ENCODE measurements around the gene WDR88.

Gene WDR88

GRCh38 chr19:33203529-33203928, 71.6 kb downstream of the WDR88 start:
- Mint-ChIP-seq H3K9me3 (no peaks in the 10 kb centered on the region), H3K27ac (no peak overlapping the region), H3K4me1 (no peaks in the 10 kb centered on the region), H3K4me3 (no peak overlapping the region), H3K27me3 (ENCODE audit: low read depth) (no peaks in the 10 kb centered on the region), H3K36me3 (ENCODE audit: low read depth) (peaks cover 6% of the 10 kb centered on the region)
- TF ChIP-seq CTCF (IDR thresholded peaks at IDR 0.05; ENCODE audit: unreplicated experiment in 3 of 3): no peak

DNA sequence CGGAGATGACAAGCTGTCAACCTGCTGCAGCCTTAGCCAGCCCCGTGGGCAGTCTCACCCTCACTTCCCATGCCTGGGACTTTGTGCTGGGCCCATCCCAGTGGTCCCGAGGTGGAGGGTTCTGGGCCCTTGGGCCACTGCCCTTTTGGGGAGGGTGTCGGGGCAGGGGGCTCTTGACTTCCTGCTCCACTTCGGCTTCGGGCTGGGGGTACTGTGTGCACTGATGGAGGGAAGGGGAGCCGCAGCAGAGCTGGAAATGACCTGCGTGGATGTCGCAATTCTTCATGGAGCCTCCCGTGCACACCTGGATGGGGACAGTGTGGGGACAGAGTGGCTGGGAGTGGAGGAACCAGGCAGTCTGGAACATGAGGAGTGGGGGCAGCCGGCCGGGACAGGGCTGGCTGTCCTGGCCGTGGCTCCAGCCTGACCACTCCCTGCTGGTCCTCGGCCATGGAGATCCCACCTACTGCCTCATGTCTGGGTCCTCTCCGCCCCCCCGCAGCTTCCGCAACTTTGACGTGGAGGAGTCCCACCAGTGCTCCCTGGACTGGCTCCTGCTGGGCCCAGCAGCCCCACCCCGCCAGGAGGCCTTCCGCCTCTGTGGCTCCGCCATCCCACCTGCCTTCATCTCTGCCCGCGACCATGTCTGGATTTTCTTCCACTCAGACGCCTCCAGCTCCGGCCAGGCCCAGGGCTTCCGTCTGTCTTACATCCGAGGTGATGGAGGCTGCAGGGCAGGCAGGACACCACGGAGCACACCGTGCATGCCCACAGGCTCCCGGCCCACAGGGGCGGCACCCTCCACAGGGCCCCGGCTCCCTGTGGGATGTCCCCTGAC, 72.4 kb downstream of the WDR88 start:
- no peak for TF ChIP-seq CTCF (IDR thresholded peaks at IDR 0.05; ENCODE audit: unreplicated experiment in 3 of 3)
- Mint-ChIP-seq H3K4me3 (no peak overlapping the region), H3K4me1 (no peaks in the 10 kb centered on the region), H3K27me3 (ENCODE audit: low read depth) (no peaks in the 10 kb centered on the region), H3K36me3 (ENCODE audit: low read depth) (peaks cover 6% of the 10 kb centered on the region), H3K27ac (no peak overlapping the region), H3K9me3 (no peaks in the 10 kb centered on the region)

- Mint-ChIP-seq H3K36me3 (ENCODE audit: low read depth) (peaks cover 6% of the 10 kb centered on the region), H3K4me3 (no peak overlapping the region), H3K27me3 (ENCODE audit: low read depth) (no peaks in the 10 kb centered on the region), H3K27ac (no peak overlapping the region), H3K4me1 (no peaks in the 10 kb centered on the region), H3K9me3 (no peaks in the 10 kb centered on the region)
- TF ChIP-seq CTCF (IDR thresholded peaks at IDR 0.05; ENCODE audit: unreplicated experiment in 3 of 3): no peak
These were observed 73.2 kb downstream of the WDR88 start for GRCh38 chr19:33205110-33205509.

GRCh38 chr19:33205531-33206260, 73.8 kb downstream of the WDR88 start:
- Mint-ChIP-seq H3K9me3 (no peaks in the 10 kb centered on the region), H3K36me3 (ENCODE audit: low read depth) (peaks cover 6% of the 10 kb centered on the region), H3K4me3 (no peak overlapping the region), H3K27ac (no peak overlapping the region), H3K27me3 (ENCODE audit: low read depth) (no peaks in the 10 kb centered on the region), H3K4me1 (no peaks in the 10 kb centered on the region)
- no peak for TF ChIP-seq CTCF (IDR thresholded peaks at IDR 0.05; ENCODE audit: unreplicated experiment in 3 of 3)

- no peaks in the 10 kb centered on the region for H3K9me3 Mint-ChIP-seq
- peaks cover 6% of the 10 kb centered on the region for H3K36me3 Mint-ChIP-seq (ENCODE audit: low read depth)
These were observed 74.5 kb downstream of the WDR88 start for GRCh38 chr19:33206261-33207039.

More at GRCh38 chr19:33206261-33207039, 74.5 kb downstream of the WDR88 start:
- Mint-ChIP-seq H3K4me3 (no peak overlapping the region), H3K27ac (no peak overlapping the region), H3K4me1 (no peaks in the 10 kb centered on the region), H3K27me3 (ENCODE audit: low read depth) (no peaks in the 10 kb centered on the region)
- no peak for TF ChIP-seq CTCF (IDR thresholded peaks at IDR 0.05; ENCODE audit: unreplicated experiment in 3 of 3)

Data from nephron (organoid).